Measurements from ENCODE around the gene SLIT3.

- TF ChIP-seq EZH2 (IDR thresholded peaks at IDR 0.05; ENCODE audit: borderline replicate concordance) (no peak), CTCF (IDR thresholded peaks at IDR 0.05; ENCODE audit: poor library complexity) (no peak)
Measured at GRCh38 chr5:168827636-168828035, 473.3 kb downstream of the SLIT3 start.
